Inflammatory macrophage (primary cell): Measurements from ENCODE around the gene RIPPLY2.
"Not testable (repeated sequence)": the region's sequence is repeated elsewhere in the genome, so short reads cannot be mapped to it uniquely, and the experiment has no call there.

Experiments used
- DNase-seq, 2 donors: peaks; one replicate each; pipeline ENCODE4 v3.0.0-alpha.2; 2020 to 2022
- total RNA-seq, 18 experiments: gene quantifications; one replicate each; lab custom pipeline; 2026; ENCODE audit warnings: mixed read lengths in 6 of 18, inconsistent platforms in 2 of 18; lab: John Stamatoyannopoulos, UW

Gene RIPPLY2, protein sequence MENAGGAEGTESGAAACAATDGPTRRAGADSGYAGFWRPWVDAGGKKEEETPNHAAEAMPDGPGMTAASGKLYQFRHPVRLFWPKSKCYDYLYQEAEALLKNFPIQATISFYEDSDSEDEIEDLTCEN
- total RNA-seq, result 0 to 0.11 (median 0) reads per million in 18 experiments

GRCh38 chr6:83853178-83854000 lies at the start of gene RIPPLY2:
TSS of gene RIPPLY2 (plus strand) at chr6:83853360. CDS start at chr6:83853417, 57 bp downstream.
- no peak for DNase-seq

DNA sequence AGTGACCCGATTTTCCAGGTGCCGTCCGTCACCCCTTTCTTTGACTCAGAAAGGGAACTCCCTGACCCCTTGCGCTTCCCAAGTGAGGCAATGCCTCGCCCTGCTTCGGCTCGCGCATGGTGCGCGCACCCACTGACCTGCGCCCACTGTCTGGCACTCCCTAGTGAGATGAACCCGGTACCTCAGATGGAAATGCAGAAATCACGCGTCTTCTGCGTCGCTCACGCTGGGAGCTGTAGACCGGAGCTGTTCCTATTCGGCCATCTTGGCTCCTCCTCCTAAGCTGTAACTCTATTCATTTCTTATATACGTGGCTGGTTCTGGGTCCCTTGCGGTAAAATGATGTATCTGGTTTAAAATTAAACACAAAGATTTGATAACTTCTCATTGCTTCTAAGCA lies 49.7 kb upstream of the RIPPLY2 start:
- not testable (repeated sequence) for DNase-seq

GRCh38 chr6:83804886-83805285 lies 48.3 kb upstream of the RIPPLY2 start:
- DNase-seq, result no peak

DNA sequence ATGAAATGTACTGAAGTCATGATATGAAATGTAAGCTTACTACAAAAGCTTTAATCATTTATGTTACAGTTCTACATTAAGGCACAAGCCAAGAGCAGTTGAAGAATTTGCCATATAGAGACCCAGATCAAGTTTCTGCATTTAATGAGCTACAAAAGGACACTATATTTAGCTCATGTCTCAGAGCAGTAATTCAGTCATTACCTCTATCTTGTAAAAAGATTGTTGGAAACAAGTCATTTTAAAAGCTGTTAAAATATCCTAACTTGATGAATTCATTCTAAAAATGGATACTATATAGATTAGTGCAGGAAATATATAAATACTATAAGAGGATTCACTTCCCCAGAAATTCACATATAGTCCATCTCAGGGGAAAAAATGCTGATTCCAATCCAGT lies 45.2 kb upstream of the RIPPLY2 start:
- no peak for DNase-seq

DNA sequence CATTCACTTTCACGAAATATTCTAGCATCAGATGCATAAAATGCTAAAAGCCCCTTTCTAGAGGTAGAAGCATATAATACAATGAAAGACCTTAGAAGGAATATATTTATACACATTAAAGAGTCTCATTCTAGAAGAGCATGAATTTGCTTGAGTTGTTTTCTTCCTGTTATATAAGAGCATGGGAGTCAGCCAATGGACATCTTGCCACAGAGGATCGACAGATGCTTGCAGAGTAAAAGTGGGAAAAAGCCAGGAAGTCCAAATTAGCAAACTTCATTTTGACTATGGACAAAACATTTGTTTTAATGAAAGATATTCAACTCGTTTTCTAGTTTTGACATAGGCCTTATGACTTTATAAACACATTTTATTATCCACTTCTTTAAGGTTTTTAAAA lies 44.2 kb upstream of the RIPPLY2 start:
- no peak for DNase-seq

GRCh38 chr6:83812595-83812994 lies 40.6 kb upstream of the RIPPLY2 start:
- no peak for DNase-seq

DNA sequence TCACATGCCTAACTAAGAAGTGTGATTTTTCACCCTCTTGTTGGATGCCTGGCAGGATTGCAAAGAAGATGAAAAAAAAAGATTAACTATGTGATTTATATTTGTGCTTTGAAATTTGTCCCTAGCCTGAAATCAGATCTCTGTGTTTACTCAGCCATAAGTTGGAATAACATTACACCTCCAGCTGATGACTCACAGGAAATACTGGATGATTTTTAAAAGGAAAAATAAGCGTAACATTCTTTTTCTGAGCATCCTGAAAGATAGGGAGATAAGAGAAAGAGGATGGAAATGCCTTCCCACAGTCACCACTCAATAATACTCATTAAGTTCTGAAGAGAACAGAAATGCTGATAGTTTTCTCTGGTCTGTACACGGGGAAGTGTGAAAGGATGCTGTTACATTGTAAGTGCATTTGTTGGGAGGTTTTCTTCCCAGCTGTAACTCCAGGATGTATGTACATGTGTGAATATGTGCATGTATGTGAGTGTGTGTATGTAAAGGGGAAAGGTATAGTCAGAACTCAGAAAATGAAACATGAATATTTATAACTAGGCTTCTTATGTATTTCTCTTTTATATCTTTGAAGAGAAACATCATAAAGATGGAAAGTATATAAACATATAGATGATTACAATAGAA lies 37.4 kb upstream of the RIPPLY2 start:
- no peak for DNase-seq

DNA sequence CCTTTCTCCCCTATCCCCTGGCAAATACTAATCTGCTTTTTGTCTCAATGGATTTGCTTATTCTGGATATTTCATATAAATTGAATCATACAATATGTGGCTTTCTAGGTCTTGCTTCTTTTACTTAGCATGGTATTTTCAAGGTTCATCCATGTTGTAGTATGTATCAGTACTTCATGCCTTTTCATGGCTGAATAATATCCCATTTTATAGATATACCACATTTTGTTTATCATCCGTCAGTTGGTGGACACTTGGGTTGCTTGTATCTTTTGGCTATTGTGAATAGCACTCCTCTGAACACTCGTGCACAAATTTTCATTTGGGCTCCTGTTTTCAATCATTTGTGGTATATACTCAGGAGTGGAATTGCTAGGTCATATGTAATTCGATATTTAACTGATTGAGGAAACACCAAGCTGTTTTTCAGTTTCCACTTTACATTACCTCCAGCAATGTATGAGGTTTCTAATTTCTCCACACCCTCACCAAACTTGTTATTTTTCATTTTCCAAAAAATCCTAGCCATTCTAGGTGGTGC lies 30.5 kb upstream of the RIPPLY2 start:
- DNase-seq, result no peak

- DNase-seq, result no peak
These were observed 28.8 kb upstream of the RIPPLY2 start for GRCh38 chr6:83824388-83824801.

DNA sequence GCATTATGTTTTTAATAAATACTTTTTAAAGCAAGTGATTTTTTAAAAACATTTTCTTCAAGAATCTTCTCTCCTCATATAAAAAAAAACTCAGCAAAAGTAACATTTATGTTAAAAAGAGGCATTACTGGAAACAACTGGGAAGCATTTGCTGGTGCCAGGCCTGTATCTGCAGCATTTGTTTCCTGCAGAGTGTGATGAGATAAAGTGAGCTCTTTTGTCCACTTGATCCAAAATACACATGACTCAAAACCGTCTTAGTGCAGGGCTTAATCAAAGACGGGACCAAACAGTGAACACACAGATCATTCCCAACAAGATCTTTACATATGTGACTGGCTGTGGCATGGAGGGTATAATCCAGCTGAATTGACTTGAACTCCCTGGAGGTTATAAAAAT lies 28.3 kb upstream of the RIPPLY2 start:
- DNase-seq, result no peak

- no peak for DNase-seq
These were observed 26.1 kb upstream of the RIPPLY2 start for GRCh38 chr6:83827050-83827449.

GRCh38 chr6:83838727-83839126 lies 14.4 kb upstream of the RIPPLY2 start:
- DNase-seq, result no peak

DNA sequence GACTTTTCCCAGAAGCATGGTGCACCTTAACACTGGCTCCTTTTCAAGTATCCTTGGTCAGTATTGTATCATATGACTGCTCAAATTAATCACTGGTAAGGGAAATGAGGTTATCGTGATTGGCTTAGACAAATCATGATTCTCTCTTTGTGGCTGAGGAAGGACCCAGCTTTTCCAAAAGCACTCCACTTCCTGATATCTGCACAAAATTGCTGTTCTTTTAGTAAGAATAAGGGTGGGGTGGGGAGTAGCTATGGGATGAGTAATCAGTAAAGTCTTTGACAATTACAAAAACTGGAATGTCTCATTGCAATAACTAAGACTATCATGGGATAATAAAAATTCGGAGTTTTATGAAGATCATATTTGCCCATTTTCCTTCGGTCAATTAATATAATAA lies 9.0 kb upstream of the RIPPLY2 start:
- no peak for DNase-seq

DNA sequence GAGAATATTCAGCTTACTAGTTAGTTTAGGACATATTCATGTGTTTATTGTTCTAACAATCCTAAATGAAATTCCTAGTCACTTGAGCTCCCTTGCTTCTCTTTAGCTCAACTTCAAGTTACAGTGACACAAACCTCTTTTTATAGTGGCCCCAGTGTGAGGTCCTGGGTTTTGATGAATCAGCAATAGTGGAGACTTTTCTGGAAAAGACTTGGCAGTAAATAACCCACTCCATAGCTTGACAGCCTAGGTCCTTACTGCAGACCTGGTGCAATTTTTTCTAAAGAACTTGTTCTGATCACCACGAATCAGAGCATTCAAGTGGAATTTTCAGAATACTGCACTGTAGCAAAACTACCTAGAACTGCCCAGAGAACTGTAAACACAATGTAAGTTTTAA lies 6.9 kb upstream of the RIPPLY2 start:
- DNase-seq, result no peak

- DNase-seq, result no peak
These were observed 6.0 kb upstream of the RIPPLY2 start for GRCh38 chr6:83847179-83847578.

GRCh38 chr6:83849127-83849526 lies 4.0 kb upstream of the RIPPLY2 start:
- no peak for DNase-seq

- no peak for DNase-seq
These were observed 3.5 kb upstream of the RIPPLY2 start for GRCh38 chr6:83849610-83850009.

DNA sequence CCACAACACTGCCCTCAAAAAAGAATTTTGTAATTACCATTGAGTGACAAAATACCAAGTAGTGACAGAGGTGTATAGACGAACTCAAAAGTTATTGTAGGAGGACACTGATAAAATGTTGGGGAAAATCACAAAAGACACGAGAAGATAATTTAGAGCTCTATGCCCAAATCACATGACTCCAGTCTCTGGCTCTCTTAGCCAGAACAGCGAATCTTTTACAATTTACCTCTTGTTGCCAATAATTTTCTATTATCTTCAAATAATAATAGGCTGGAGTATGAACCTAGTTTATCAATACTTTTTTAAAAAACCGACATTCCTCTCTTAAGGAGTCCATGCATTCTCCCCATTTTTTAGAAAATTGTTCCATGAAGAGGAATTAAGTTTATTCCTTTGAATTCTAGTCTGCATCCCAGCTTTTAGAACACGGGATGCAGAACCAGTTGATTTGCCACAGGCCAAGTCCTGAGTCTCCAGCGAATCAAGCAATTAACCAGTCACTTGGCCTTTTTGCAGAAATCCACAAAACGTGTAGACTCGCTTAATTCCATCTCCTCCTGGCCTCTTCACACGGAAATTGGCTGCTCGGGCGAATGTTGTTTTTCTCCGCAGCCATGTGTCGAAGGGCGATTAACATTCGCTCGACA lies 507 bp upstream of the RIPPLY2 start:
- no peak for DNase-seq

- no peak for DNase-seq
These were observed 891 bp downstream of the RIPPLY2 start for GRCh38 chr6:83854001-83854501.

DNA sequence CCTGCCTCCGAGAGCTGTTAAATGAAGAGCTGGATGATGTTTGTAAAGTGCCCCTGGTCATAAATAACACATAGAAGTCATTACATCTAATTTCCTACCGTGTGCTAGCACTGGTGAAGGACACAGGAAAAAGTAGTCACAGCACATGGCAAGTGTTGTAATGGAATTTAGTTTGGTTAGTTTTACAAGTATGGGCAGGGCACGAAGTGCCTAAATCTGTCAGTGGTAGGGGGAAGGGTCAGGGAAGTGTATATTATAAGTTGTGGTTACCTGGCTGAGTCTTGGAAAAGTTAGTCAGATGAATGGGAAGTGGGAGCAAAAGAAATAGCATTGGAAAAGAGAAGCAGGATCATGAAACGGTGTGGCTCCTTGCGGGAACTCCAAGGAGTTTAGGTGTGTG lies 1.6 kb downstream of the RIPPLY2 start:
- DNase-seq, result no peak

DNA sequence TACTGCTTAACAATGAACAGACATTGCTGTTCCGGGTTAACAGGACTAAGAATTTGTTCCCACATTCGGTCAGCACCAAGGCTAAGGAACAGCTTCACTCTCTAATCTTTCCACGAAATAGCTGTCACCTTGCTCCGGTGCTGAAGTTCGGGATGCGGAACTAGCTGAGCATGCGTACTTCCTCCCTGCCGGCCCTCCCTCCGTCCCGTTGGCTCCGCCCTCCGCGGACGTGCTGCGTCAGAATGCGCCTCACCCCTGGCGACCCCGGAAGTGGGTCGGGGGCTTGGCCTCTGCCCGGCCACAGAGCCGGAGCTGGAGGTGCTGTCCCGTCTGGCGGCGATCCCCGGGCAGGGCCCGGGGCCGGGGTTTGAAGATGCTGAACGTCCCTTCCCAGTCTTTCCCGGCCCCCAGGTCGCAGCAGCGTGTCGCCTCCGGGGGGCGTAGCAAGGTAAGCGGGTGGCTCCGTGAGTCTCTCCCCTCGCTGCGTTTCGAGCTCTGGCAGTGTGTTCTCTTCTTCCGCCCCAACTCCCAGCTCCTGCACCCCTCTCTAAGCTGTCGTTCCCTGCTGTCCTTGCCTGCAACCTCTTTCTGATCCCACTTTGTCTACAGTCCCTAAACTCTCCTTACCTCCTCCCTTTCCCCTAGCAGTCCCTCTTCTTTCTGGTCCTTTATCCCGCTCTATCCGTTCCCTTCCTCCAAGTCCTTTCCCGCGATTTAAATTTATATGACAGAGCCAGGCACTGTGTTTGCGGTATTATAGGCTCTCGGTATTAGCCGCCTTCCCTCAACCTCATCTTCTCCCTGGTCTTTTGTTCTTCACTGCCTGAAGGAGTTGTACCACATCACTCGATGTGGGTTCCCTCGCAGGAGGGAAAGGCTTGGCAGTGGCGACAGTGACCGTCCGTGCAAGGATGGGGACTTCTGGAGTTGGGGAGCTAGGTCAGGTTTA lies 6.5 kb downstream of the RIPPLY2 start, which contains the start of gene CYB5R4:
Gene CYB5R4, plus strand, starts transcription at position 280 of the 949 bp plus-strand sequence. Its CDS starts 94 bp downstream, at position 374.
- peak; percentile 96 for DNase-seq
